NCI-H187 (cell line): ENCODE results near the gene NCR1.
"Not testable (repeated sequence)": the region's sequence is repeated elsewhere in the genome, so short reads cannot be mapped to it uniquely, and the experiment has no call there.

Experiments
- DNase-seq, 2 experiments: peaks; one replicate each; lab custom pipeline; 2025; lab: John Stamatoyannopoulos, UW

NCR1 gene

GRCh38 chr19:54907899-54908298 is 2.0 kb downstream of the NCR1 start:
- not testable (repeated sequence) for DNase-seq

GRCh38 chr19:54916822-54917221 is 10.9 kb downstream of the NCR1 start:
- no peak for DNase-seq

DNA sequence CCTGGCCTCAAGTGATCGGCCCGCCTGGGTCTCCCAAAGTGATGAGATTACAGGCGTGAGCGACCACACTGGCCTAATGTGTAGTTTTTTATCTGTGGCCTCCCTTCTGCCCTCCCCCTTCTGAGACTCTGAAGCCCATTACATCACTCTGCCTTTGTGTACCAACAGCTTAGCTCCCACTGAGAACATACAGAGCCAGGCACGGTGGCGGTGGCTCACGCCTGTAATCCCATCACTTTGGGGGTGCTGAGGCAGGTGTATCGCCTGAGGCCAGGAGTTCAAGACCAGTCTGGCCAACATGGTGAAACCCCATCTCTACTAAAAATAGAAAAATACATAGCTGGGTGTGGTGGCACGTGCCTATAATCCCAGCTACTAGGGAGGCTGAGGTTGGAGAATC is 12.6 kb downstream of the NCR1 start:
- DNase-seq: no peak

- DNase-seq: not testable (repeated sequence)
Observed at GRCh38 chr19:54919646-54920563, 14.0 kb downstream of the NCR1 start.

DNA sequence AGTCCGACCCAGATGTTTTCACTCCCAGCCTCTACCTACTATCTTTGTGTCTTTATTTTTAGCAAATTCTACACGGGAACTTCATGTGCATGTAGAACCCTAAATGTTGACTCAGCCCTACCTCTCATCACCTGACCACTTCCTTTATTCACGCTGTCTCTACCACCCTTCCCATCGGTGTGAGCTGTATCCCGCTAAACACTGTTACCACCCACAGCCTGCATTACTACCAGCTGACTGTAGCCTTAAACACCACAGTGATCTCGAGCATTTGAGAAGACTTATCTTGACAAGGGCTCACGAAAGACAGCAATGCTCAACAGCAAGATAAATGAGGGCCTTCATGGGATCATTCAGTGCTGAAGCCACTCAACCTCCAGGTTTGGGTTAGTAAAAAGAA is 15.1 kb downstream of the NCR1 start:
- DNase-seq: no peak

DNA sequence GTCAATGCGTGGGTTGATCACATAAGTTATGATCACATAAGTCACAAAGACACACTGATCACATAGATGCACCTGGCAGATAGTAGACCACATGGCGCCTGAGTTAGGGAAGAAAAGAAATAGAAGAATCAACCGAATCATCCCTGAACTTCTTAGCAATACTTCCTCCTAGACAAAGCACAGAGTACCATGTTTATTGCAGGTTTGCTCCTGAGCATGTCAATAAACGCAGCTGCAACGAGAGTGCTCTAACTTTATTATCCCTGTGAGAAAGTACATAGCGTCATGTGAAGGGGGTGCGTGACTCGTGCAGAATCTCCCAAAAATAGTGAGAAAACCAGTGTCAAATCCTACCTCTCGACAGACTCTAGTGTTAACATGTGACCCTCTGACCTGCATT is 17.3 kb downstream of the NCR1 start:
- DNase-seq: no peak

GRCh38 chr19:54928299-54928698 is 22.4 kb downstream of the NCR1 start:
- no peak for DNase-seq

DNA sequence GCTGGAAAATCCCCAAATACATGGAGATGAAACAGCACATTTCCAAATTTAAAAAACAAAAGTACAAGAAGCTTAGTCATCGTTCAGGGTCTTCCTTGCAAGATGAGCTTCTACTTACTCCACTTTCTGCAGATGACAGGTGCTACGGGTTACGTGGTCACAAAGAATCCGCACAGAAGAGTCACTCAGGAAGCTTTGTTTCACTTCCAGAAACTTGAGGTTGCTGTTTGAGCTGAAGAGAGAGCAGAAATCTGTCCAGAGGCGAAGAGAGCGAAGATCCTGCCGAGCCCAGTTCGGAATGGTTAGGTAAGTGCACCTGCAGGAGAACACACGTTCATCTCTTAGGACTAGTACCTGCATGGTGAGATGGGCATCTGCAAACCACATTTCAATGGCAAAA is 32.0 kb downstream of the NCR1 start:
- no peak for DNase-seq

DNA sequence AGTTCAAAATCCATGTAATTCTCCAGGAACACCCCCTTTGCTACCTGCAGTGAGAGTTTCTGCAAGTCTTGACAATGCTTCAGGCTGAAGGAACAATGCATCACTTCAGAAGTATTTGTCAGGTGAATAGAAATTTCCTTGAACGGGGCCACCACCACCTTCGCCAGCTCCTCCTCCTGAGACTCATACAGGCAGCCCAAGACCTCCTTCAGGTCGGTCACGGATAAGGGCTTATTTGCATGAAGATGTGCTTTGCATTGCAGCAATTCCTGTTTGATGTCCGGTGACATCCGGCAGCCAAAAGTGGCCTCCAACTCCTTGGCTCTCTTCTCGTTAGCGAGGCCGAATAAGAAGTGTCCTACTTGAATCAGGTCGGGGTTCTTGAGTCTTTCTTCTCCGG is 33.0 kb downstream of the NCR1 start:
- DNase-seq: no peak

DNA sequence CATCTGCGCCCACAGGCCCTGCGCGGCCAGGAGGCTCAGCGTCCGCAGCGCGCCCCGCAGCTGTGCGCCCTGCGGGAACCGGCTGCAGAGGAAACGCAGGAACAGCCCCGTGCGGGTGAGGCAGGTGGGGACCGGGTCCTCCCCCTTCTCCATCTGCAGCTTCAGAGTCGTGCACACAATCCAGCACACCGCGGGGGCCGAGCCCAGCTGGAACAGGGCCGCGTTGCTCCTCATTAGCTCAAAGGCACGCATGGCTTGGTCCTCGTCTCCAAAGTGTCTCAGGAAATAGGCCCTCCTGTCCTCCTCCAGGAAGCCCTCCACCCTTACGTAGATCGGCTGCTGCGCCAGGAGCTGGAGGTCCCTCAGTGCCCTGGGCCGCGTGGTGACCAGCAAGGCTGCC is 33.6 kb downstream of the NCR1 start:
- DNase-seq: not testable (repeated sequence)

DNA sequence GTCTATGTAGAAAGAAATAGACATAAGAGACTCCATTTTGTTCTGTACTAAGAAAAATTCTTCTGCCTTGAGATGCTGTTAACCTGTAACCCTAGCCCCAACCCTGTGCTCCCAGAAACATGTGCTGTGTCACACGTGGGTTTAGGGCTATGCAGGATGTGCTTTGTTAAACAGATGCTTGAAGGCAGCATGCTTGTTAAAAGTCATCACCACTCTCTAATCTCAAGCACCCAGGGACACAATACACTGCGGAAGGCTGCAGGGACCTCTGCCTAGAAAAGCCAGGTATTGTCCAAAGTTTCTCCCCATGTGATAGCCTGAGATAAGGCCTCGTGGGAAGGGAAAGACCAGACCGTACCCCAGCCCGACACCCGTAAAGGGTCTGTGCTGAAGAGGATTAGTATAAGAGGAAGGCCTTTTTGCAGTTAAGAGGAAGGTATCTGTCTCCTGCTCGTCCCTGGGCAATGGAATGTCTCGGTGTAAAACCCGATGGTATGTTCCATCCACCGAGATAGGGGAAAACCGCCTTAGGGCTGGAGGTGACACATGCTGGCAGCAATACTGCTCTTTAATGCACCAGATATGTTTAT is 37.9 kb downstream of the NCR1 start:
- not testable (repeated sequence) for DNase-seq

DNA sequence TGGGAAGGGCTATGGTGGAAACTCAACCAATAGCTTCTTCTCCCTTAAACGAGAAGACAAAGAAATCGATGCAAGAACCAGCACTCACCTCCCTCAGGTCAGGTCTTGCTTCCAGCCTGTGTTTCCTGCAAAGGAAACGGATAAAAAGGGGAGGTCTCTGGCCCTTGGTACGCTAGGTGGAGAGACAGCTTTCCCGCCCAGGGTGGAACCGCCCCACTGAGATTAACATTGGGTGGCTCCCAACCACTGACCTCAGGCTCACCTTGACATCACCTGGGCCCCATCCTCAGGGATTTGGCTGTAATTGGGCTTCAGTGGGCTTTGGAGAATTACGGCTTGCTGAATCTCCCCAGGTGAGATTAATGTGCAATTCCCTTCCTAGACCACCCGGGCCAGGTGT is 41.4 kb downstream of the NCR1 start, which contains the start of gene NLRP7:
NLRP7 (minus strand) TSS at position 150 of the 400 bp plus-strand sequence.
- no peak for DNase-seq

DNA sequence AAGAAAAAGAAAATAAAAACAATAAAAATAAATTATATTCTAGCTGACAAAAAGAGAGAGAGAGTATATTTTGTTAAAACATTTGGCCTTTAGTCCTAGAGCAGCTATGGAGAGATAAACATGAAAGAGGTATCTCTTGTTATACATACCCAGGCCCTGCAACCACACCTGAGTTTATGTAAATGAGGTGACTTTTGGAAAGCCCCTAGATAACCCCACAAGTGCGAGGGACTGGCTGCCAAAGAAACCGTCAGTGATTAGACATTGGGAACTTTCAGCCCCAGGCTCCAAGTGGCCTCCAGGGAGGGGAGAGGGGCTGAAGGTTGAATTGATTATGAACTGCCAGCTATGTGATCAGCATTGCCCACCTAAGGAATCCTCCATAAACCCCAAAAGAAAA is 43.5 kb downstream of the NCR1 start:
- DNase-seq: no peak

GRCh38 chr19:54950580-54950979 is 44.6 kb downstream of the NCR1 start:
- not testable (repeated sequence) for DNase-seq

GRCh38 chr19:54952591-54953344 is 46.8 kb downstream of the NCR1 start:
- DNase-seq: no peak

DNA sequence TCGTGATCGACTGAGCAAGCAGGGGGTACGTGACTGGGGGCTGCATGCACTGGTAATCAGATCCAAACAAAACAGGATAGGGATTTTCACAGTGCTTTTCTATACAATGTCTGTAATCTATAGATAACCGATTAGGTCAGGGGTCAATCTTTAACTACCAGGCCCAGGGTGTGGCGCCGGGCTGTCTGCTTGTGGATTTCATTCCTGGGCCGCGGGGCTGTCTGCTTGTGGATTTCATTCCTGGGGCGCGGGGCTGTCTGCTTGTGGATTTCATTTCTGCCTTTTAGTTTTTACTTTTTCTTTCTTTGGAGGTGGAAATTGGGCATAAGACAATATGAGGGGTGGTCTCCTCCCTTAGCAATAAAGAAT is 47.4 kb downstream of the NCR1 start:
- DNase-seq: not testable (repeated sequence)

DNA sequence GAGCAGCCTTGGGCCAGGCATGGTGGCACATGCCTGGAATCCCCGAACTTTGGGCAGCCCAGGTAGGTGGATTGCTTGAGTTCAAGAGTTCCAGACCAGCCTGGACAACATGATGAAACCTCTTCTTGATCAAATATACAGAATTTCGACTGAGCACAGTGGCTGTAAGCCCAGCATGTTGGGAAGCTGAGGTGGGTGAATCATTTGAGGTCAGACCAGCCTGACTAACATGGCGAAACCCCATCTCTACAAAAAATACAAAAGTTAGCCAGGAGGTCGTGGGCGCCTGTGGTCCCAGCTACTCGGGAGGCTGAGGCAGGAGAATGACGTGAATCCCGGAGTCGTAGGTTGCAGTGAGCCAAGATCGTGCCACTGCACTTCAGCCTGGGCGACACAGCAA is 49.4 kb downstream of the NCR1 start:
- no peak for DNase-seq

DNA sequence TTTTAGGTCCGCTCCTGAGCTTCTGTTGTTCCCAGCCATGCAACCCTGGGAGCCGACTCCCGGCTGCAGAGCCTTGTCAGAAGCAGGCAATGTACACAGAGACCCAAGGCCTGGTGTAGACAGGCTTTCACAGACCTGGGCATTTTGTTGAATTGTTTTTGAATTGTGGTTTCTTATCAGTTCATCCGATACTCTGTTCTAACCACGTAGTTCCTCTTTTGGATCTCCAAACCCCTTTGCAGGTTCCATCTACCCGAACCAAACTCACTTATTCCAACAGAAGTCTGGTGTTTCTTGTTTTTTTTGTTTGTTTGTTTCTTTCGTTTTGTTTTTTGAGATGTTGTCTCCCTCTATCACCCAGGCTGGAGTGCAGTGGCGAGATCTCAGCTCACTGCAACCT is 53.9 kb downstream of the NCR1 start:
- DNase-seq: no peak
